Measurements from ENCODE around the gene GSG1L2.

The GSG1L2 gene

DNA sequence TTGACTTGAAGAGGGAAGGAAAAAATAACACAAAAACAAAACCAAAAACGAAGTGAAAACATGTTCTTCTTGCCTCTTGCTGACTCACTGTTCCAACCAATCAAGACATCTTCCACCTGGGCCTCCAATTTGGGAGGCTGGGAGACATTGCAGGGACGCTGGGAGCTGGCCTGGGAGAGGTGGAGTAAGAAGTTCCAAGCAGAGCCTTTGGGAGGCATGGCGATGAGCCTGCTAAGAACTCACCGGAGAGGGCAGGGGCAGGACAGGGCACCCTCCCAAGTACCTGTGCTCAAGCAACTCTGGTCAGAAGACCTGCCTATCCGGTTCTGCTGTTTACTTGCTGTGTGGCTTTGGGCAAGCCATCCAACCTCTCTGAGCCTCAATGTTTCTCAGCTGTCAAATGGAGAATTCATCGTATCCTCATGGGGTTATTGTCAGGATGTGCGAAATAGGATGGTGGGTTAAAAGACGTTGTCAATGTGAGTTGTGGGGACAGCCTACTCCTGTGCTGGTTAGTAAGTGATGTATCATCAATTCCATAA lies 3.0 kb upstream of the GSG1L2 start:
- DNase-seq = no peak

DNA sequence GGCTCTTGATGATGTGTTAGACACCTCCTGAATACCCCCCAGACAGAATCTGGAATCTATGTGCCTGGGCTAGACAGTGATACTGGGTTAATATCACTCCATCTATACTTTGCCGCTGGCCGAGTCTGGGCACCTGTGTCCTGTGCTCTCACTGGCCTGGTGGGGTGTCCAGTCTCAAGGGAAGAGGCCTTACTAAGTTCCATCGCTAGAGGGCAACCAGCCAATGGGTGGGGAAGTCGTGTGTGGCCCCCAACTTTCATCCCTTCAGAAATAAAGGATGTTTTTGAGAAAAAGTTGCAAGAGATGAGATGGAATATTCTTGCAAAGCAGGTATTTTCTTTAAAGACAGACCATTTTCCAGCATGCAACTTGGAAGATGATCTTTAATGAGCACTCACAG lies 2.2 kb upstream of the GSG1L2 start:
- DNase-seq = no peak

DNA sequence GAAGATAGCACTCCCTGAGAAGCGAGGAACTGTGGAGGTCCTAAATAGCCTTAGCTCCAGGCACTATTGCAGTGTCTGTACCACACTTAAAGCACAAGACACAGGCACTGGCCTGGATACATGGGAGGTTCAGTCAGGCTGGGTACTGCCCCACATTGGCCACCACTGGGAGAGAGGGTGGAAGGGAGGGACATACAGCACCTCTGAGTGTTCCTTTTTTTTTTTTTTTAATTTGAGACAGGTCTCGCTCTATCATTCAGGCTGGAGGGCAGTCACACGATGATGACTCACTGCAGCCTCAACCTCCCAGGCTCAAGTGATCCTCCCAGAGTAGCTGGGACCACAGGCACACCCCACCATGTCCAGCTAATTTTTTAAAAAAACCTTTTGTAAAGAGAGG lies 1.4 kb downstream of the GSG1L2 start:
- no peak for DNase-seq

DNA sequence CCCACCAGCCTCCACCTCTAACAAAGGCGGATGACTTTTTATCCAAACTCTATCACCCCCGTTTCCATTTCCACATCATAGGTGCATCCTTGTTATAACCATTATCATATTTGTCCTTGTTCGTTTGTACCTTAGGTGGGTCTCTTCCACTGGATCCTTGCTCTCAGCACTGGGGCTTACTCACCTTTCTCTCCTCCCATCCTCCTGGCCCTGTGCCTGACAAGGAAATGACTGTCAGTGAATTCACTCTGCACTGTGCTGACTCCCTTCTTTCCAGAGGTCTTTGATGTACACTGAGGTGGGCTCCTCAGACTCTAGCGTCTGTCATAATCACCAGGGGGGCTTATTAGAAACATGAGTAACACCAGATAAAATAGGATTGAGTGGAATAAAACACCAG lies 3.1 kb downstream of the GSG1L2 start:
- DNase-seq = no peak

DNA sequence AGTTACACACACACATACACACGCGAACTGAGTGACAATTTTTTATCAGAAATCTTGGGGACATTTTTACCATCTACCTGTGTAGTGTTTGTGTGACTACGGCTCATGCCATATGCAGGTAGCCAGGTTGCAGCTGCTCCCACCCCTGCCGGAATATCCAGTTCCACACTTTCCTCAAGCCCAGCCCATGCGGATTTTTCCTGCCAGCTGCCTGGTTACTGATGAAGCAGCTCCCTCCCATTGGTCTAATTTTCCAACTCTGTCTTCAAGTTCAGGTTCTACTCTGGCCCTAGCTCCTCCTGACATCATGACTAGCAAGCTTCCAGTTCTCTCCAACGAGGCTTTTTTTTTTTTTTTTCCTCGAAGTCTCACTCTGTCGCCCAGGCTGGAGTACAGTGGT lies 4.8 kb downstream of the GSG1L2 start:
- no peak for DNase-seq

DNA sequence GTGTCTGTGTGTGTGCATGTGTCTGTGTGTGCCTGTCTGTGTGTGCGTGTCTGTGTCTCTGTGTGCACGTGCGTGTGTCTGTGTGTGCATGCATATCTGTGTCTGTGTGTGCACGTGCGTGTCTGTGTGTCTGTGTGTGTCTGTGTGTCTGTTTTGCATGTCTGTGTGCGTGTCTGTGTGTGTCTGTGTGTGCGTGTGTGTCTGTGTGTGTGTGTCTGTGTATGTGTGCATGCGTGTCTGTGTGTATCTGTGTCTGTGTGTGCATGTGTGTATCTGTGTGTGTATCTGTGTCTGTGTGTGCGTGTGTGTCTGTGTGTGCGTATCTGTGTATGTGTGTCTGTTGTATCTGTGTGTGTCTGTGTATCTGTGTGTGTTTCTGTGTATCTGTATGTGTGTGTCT lies 5.4 kb downstream of the GSG1L2 start:
- no peak for DNase-seq

DNA sequence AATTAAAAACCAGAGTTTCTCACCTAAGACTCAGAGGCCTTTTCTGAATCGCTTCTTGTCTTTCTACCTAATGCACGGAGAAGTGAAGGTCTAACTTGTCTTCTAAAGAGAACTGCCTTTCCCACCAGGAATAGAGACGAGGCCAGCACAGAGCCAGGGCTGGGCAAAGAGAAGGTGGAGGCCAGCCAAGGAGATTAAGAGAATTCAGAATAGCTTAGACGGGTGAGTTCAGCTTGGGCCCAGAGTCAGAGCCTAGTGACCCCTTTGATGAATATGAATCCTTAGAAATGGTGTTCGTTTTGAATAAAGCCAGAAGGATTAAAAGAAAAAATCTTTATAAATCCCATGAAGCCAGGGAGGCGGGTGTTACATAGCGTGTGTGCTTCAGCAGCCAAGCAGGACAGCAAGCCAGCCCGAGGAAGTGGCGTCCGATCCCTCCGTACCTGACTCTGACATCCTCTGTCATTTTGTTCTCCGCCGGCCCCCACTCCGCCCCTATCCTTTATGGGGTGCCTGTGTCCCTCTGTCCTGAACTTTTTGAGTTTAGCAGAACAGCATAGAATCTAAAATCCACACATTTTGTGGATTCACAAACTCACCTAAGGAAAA lies 7.4 kb downstream of the GSG1L2 start:
- no peak for DNase-seq

DNA sequence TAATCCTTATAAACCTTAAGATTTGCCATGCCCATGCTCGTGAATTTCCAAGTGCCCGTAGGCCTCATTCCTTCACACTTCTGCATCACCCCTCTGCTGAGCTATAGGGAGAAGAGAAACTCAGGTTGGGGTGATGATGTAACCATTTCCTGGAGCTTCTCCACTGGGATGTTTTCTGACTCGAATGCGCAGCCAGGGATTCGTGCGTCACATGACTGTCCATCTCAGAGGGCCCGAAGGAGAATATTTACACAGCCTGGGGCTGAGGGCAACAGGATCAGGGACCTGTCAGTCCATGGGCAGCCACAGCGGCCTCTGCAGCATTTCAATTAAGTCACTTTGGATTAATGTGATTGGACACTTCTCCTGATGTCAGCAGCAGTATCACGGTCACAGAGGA lies 8.7 kb downstream of the GSG1L2 start:
- DNase-seq = no peak

DNA sequence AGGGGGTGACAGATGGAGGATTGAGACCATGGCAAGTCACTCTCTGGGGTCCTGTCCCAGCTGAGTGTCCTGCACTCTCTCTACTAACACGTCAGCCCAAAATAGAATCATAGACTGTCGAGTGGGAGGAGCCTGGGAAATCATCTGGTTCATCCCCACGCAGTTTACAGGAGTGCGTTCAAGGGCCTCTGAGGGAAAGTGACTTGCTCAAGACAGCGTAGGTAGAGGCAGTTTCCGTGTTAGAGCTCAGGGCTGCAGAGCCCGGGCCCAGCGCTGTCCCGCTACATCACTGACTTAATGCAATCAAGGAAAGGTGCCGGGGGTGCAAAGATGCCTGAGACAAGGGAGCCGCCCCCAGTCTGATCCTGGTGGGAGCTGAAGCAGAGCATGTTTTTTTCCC lies 10.3 kb downstream of the GSG1L2 start:
- DNase-seq = no peak

DNA sequence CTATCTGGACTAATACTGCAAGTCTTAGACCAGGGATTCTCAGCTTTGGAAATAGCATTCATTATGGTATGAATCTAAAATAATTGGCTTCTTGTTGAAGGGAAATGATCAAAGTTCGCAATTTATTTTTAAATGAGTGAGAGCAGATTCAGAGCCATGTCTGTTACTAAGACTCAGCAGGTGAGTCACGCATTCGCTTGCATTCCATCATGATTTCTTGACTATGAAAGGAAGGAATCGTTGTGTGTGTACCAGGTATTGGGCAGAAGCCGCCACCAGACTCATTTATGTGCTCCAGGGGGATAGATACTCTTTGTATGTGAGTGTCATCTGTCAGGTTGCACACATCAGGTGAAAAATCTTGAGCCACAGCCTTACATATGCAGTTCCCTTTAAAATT lies 10.8 kb downstream of the GSG1L2 start:
- no peak for DNase-seq

DNA sequence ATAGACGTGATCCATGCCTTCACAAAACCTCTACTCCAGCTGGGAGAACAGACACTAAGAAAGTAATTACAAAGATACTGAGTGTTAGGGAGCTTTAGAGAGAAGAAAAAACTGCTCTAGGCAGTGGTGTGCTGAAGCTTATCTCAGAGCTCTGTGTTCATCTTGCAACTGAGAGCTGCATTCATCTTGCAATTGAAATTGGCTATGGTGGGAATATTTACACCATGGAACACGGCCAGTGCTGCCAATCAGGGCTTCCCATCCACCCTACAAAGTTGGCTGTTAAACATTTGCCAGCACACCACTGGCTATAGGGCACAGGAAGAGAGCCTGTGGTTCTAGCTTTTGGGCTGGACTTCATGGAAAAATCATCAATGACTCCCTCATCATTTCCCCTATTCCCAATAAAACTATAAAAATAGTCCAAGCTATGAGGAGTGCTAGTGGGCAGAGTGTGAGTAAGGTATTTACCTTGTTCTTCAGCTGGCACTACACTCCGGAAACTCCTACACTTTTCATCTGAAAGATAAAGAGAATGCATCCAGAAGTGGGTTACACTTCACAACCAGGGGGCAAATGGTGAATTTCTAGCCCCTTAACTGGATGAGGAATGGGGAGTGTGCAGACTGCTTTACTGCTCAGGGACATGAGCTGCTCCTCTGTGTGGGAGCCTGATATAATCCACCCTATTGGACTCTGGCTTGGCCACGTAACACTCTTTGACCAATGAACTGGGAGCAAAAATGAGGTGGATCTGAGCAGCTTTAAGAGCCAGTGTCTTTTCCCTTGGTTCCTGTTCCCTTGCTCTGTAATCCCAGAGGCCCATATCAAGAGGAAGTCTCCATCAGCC lies 11.6 kb downstream of the GSG1L2 start:
- no peak for DNase-seq

DNA sequence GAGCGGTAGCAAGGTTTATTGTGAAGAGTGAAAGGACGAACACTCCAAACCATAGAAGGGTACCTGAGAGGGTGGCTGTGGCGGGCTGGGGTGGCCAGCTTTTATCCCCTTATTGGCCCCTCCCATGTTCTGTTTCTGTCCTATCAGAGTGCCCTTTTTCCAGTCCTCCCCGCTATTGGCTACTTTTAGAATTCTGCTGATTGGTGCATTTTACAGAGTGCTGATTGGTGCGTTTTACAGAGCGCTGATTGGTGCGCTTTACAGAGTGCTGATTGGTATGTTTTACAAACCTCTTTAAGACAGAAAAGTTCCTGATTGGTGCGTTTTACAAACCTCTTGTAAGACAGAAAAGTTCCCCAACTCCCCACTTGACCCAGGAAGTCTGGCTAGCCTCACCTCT lies 12.5 kb downstream of the GSG1L2 start:
- no peak for DNase-seq

DNA sequence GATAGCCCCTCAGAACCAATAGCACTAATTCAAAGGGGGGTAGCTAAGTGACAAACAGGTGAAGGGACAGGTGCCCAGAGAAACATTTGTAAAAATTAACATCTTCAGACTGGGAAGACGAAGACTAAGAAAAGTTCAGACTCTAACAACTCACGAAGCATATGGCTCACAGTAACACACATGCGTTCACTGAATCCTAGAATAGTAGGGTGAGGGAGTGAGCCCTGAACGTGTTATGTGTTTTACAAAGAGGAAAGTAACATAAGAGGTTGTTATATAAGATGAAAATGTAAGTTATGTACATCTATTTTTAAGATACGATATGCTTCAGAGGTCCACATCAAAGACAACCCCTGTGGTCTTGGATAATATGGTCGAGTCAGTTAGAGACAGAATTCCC lies 15.2 kb downstream of the GSG1L2 start:
- no peak for DNase-seq

DNA sequence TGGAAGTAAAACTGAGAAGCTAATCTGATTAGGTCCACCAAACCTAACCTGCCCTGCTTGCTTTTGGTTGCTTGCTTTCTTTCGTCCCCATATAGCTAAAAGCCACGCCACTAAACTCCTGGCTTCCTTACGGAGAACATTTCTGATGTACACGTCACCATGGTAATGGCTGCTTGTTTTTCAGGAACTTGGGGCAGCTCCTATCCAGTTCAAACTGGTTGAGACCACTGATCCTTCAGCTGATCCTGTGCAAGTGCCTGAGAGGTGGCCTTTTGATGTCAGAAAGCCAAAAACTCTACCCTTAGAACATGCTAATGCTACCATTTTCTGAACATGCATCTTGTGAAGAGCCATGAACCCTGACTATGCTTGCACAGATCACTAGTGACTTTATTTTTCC lies 16.1 kb downstream of the GSG1L2 start:
- DNase-seq = no peak

DNA sequence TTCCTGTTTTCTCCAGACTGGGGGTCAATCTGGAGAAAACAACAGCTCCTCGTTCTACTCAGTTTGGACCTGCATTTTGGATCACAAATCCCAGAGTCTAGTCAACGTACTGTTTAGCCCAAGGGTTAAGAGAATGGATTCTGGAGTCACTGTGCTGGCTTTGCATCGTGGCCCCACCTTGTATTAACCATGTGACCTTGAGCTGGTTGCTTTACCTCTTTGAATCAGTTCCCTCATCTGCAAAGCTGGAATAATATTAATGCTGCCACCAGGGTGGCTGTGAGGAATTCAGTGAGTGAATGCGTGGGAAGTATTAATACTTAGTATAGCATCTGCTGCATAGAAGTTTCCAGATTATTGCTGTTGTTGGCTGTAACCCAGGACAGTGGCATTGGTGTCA lies 19.2 kb downstream of the GSG1L2 start:
- DNase-seq = no peak

DNA sequence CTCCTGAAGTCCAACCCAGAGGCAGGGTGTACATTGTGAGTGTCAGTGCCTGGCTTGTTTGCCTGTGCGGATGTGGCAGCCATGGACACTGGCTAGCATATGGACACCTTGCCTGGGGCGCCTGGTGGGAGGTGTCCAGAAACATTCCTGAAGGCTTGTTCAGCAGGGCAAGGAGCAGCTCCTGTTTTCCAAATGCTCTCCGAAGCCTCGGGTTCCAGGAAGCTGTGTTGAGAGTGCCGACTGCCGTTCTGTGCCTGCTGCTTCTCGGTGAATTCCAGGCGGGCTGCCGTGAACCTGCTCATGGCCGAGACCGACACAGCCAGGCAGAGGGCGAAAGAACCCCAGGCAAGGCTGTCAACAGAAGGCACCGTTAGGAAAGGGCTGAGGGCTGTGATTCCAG lies 19.6 kb downstream of the GSG1L2 start:
- no peak for DNase-seq

DNA sequence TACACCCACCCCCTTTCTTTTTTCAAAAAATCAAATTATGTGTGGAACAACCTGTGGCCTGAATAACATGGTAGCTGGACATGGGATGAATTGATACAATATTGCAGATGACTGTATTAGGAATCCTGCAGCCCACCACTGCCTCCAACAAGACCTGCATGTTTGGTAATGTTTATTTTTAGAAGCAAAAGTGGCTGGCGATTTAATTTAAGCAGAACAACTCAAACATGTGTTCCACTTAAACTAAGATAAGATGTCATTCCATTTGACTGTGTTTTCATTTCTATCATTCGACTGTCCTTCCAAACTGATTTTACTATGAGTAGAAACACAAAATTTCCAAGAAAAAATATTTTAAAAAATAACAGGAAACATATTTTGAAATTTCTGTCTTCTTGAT lies 20.4 kb downstream of the GSG1L2 start:
- no peak for DNase-seq

DNA sequence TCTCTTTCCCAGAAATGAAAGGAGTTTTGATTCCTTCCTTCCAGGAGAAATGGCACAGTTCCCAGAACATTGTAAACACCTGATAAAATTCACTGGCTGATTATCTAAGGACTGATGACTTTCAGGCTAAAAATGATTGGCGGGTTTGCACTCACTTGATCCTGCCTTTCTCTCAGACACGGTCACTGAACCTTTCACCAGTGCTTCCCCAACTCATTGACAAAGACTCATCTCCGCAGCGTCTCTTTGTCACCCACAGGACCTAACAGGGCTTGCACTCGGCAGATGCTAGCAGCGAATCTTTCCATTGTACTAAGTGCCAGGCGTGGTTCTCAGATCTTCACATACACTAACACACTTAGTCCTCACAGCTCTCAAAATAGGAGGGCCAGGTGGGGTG lies 23.2 kb downstream of the GSG1L2 start:
- DNase-seq = no peak

DNA sequence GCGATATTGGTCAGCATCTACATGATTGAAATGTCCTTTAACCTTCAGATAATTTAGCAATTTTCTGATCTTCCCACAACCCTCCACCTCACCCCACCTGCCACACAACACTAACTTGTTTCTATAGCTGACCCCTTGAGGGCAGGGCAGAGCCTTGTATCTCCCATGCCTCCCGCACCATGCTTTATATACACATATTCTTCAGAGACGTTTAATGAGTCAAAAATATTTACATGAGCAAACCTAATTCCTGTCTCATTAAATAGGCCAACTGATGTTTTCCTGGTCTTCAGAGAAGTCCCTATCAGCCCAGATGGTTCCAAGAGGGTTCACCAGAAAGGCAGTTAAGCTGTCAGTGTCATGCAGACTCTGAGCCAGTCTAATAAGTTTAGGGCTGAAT lies 23.9 kb downstream of the GSG1L2 start:
- no peak for DNase-seq

DNA sequence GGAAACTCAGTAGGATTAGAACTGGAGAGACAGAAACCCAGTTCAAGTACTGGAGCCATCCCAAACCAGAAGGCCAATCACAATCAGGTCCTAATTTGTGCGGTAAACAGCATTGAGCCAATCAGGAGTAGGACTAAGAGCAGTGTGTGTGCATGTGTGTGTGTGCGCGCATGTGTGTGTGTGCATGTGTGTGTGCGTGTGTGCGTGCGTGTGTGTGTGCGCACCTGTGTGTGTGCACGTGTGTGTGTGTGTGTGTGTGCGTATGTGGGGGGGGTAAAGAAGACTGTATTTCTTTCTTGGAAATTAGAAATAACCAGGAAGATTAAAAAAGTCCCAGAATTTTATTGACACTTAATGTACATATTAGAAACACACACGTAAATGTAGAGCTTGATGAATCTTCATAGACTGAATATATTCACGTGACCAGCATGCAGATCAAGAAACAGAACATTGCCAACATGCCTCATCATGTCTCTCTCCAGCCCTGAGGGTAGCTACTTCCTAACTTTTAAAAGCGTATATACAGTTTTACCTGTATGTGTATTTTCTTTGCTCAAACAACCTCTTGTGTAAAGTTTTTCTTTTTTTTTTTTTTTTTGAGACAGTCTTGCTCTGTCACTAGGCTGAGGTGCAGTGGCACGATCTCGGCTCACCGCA lies 29.6 kb downstream of the GSG1L2 start:
- no peak for DNase-seq

DNA sequence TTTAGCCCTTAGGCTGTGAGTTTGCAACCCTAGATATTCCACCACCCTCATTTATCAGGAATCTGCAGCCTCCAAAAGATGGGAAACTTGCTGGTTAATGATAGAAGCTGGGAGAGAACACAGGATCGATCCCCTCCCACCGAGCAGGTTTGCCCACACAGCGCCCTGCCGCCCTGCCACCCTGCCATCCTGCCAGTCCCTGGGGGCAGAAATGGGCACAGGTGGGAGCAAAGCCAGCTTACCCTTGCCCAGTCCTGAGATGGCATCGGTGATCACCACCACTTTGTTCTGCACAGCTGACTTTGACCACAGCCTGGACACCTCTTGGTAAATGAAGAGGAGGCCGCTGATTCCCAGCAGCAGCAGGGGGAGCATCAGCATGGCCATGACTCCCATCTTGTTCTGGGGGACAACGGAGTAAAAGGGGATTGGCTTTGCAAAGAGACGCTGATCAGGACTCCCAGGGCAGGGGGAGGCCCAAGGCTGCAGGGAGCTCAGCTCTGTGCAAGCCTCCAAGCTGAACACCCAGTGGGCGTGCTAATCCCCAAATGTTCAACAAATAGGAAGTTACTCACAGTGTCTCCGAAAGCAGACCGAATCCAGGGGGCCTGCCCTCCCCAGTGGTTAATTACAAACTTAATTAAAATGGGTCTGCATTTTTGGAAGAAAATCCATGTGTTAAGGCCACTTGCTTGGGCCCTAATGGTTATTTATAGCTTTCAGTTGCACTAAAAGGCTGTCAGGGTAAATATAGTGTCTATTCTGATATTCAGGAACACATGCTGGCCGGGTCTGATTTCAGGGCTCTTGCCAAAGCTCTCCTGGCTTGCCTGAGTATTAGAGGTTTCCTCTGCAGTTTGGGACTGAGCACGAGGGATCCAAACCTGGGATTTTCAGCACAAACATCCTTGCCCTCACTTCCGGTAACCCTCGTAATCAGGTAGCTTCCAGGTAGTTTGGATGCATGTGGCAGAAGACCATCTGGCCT lies 30.7 kb downstream of the GSG1L2 start, which contains the start of gene DHRS7C:
Gene DHRS7C, minus strand, starts transcription at position 704 of the 988 bp plus-strand sequence. Its CDS starts 308 bp downstream, at position 396.
- DNase-seq = no peak

DNA sequence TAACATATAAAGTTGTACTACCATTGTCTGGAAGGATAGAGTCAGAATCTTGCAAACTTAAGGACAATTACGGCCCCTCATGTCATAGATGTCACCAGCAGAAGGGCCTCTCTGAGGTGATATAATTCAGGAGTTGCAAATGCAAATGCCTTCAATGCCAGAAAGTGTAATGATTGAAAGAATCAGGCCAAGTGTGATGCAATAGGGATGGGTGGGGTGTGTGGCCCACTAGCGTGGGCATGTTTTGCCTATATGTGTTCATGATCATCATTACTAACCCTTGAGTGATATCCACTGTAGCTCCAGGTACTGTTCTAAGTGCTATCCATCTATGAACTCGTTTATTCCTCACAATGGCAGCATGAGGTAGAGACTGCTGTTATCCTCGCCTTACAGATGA lies 31.6 kb downstream of the GSG1L2 start:
- no peak for DNase-seq

DNA sequence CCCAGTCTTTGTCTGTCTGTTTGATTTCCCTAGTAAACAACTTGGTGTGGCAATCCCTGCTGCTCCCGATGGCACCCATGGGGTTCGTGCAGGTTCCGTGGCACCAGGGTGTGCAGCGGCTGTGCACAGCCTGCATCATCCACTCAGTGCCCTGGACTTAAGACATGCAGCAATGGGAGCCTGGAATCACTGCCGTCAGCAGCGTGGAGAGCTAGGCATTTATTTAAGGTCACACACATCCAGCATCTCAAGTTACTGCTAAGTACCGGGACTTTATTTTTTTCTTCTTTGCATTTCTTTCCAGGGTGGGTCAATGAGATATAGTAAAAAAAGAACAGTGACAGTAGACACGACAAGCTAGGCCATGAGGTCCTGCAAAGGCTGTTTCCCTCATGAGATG lies 33.3 kb downstream of the GSG1L2 start:
- DNase-seq = no peak

Data from HCEC 1CT (cell line).